GM18868 (cell line): ENCODE measurements around the gene NLRX1.
"Not testable (repeated sequence)": the region's sequence is repeated elsewhere in the genome, so short reads cannot be mapped to it uniquely, and the experiment has no call there.

Source experiments
- ATAC-seq: cut with Tn5 transposase; IDR thresholded peaks from one replicate; pipeline ENCODE4 v1.9.1; 2021; ENCODE audit warnings: mild to moderate bottlenecking, moderate library complexity; ENCODE audit not compliant: unreplicated experiment

NLRX1 gene

GRCh38 chr11:119152604-119153003, 15.9 kb upstream of the NLRX1 start:
- ATAC-seq, result no peak

DNA sequence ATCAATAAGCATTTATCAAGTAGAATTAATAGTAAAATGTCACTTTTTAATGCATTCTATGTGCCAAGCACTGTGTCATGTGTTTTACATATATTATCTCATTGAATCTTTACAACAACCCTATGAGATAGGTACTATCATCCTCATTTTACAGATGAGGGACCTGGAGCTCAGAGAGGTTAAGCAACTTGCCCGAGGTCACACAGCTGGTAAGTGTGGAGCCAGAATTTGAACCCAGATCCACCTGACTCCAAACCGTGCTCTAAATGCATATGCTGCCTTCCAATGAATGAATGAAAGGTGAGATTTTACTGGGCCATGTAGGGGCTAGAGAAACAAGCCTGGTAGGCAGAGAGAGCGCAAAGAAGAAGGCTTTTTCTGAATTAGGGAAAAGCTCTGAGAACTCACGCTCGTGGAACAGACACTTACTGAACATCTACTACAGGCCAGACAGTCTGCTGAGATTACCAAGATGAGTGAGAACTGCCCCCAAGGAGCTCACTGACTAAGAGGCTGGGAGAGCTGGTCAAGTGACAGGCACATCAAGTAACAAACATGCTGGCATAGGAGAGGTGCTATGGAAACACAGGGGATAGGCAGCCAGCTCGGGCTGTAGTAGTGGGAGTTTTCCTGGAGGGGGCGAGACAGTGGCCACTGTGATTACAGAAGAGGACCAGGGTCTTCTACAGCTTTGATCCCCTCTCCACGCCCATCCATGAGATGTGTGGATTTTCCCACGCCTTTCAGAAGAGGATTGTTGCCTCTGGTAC, 15.3 kb upstream of the NLRX1 start:
- no peak for ATAC-seq

- no peak for ATAC-seq
Observed at GRCh38 chr11:119154178-119154577, 14.3 kb upstream of the NLRX1 start.

DNA sequence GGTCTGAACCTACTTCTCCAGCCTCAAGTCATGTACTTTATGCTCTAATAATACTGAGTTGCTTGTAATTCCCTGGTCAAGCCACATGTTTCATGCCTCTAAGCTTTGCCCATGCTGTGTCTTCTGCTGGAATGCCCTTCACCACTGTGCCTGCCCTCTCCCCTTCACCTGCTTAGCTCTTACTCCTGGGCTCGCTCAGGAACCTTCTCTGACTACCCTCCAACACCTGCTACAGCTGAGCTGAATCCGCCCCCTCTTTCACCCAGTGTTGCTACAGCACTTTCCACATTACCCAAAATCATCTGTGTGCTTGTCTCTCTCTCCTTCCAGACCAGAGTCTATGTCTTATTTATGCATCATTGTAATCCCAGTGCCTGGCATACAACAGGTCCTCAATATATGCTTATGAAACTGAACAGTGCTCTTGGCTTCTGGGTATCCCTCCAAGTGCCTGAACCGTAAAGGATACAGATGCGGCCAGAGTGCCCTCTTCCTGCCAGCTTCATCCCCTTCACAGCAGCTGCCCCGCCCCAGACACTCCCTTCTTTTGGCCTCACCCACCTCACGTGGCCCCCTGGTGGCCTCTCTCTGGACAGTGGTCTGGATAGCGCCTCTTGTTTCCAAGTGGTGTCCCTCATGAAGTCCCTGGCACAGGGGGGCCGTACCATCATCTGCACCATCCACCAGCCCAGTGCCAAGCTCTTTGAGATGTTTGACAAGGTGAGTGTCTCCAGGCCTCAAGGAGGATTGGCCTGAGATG, 12.6 kb upstream of the NLRX1 start:
- ATAC-seq, result no peak

GRCh38 chr11:119156496-119156895, 12.0 kb upstream of the NLRX1 start:
- ATAC-seq, result no peak

- no peak for ATAC-seq
Observed at GRCh38 chr11:119157063-119157462, 11.5 kb upstream of the NLRX1 start.

- no peak for ATAC-seq
Observed at GRCh38 chr11:119158467-119158866, 10.1 kb upstream of the NLRX1 start.

- no peak for ATAC-seq
Observed at GRCh38 chr11:119160151-119160550, 8.4 kb upstream of the NLRX1 start.

DNA sequence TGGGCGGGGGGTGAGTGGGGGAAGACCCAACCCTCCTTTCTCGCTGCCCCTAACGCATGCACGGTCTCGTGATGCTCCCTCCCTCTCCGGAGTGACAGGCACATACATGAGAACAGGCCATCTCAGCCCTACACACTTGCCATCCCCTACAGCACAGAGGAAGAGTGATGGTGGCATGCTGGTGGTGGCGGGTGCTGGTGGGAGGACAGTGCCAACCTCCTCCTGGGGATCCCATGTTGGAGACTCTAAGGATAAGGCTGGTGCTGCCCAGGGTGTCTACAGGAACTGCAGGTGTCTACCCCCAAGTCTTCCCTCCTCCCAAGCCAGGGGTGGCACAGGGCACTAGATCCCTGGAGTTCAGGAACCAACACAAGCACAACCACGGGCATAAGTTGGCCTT, 6.7 kb upstream of the NLRX1 start:
- ATAC-seq, result no peak

GRCh38 chr11:119166368-119167076, 2.0 kb upstream of the NLRX1 start:
- ATAC-seq, result no peak

- ATAC-seq, result not testable (repeated sequence)
Observed at GRCh38 chr11:119167077-119167458, 1.5 kb upstream of the NLRX1 start.

- no peak for ATAC-seq
Observed at GRCh38 chr11:119167933-119168332, 592 bp upstream of the NLRX1 start.

- ATAC-seq, result peak; percentile 8
Observed at GRCh38 chr11:119169282-119169719, 776 bp downstream of the NLRX1 start.

DNA sequence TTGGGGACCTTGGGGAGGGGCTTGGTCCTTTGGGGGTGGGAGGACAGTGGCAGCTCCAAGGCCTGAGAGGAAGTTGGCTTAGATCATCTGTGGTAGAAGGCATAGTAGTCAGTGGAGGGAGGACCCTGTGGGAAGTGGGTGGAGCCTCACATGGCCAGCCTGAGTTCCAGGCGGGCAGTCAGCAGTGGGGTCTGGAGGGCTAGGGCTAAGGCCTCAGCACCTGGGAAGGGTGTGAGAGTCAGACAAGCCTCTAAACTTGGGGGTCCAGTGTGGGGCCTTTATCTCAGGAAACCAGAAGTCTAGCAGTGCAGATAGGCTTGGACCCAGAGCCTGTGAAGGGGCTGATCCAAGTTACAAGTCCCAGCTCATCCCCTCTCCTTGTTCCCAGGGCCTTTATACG, 4.0 kb downstream of the NLRX1 start:
- no peak for ATAC-seq

DNA sequence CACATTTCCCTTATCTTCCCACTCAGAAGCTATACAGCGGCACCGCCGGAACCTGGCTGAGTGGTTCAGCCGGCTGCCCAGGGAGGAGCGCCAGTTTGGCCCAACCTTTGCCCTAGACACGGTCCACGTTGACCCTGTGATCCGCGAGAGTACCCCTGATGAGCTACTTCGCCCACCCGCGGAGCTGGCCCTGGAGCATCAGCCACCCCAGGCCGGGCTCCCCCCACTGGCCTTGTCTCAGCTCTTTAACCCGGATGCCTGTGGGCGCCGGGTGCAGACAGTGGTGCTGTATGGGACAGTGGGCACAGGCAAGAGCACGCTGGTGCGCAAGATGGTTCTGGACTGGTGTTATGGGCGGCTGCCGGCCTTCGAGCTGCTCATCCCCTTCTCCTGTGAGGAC, 4.9 kb downstream of the NLRX1 start:
- no peak for ATAC-seq

GRCh38 chr11:119175493-119176077, 7.1 kb downstream of the NLRX1 start:
- ATAC-seq, result no peak

DNA sequence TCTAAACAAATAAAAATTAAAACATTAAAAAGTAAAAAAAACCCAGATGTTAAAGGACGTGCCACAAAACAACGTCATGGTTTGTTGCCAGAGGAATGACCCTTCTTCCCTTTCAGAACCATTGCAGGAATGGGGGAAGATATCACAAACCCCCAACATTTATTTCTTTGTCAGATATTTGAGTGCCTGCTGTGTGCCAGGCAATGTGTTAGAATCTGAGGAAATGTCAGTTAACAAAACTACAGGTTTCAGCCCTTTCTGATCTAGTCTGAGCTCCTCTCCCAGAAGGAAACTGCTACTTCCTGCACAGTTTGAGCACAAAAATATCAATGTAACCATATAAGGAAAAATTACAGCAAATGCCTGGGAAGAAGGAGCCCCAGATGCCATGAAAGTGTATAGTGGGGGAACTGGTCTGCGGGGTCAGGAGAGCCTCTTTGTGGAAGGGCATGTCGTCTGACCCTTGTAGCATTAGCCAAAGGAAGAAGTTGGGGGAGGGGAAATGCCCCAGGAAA, 9.7 kb downstream of the NLRX1 start:
- no peak for ATAC-seq

DNA sequence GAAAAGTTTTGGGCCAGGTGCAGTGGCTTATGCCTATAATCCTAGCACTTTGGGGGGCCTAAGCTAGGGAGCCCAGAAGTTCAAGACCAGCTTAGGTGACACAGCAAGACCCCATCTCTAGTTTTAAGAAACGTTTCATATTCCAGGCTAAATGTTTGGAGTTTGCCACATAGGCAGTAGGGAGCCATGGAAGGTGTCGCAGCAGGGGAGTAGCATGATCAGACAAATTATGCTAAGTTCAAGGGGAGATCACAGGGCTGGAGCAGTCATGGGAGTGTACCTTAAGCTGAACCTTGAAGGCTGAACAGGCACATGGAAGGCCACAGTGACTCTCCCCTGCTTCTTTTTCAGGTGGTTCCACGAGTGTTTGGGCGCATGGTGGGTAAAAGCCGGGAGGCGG, 10.8 kb downstream of the NLRX1 start:
- ATAC-seq, result no peak

GRCh38 chr11:119179983-119180382, 11.5 kb downstream of the NLRX1 start:
- no peak for ATAC-seq

- no peak for ATAC-seq
Observed at GRCh38 chr11:119180729-119181676, 12.5 kb downstream of the NLRX1 start.
